Inferior parietal cortex (tissue), 1 donor: ENCODE results near the gene NTN1.

Experiments
- DNase-seq: peaks from one replicate; pipeline ENCODE4 v3.0.0-alpha.2; 2016; ENCODE audit errors: extremely low spot score

NTN1 gene

DNA sequence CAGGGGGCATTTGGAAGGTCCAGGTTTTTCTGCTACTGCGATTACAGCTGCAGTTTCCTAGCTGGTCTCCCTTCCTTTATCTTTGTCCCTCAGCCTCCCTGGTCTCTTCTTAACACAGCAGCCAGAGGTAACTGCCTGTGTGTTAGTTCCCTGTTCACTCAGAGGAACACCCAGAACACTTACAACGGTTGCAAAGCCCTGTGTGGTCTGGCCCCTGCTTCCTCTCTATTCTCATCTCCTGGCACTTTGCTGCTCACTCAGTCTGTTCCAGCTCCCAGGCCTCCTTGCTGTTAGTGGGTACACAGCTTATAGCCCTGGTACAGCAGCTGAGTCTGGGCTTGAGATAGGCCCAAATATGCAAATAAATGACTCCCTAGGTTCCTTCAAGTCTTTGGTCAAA lies 16.4 kb downstream of the NTN1 start:
- DNase-seq: no peak

- no peak for DNase-seq
Observed at GRCh38 chr17:9038380-9038779, 17.1 kb downstream of the NTN1 start.

DNA sequence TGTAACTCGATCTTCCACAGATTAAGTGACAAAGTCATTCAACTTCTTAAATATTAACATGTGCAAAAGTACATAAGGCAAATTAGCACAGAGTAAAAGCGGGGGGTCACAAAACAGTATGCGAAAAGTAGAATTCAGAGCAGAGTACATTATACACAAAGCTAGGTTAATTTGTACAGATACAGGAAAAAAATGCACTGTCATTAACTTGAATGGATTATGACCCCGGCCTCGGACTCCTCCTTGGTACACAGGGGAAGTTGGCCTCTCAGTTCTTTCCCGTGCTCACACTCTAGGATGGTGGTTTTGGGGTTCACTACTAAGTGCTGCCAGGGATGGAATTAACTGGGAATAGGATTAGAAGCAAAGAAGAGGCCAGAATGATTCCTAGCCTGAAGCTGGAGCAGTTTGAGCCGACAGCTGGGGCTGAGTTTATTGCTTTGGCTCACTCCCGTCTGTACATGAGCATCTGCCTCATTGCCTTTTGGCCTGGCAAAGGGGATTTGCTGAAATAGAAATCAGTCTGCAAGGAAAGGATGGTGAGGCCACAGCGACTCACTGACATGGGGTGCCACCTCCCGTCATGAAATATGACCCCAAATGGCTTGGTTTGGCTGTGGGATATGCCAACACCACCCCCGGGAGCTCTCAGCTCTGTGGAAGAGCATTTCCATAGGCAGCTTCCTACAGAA lies 23.6 kb downstream of the NTN1 start:
- DNase-seq: no peak

DNA sequence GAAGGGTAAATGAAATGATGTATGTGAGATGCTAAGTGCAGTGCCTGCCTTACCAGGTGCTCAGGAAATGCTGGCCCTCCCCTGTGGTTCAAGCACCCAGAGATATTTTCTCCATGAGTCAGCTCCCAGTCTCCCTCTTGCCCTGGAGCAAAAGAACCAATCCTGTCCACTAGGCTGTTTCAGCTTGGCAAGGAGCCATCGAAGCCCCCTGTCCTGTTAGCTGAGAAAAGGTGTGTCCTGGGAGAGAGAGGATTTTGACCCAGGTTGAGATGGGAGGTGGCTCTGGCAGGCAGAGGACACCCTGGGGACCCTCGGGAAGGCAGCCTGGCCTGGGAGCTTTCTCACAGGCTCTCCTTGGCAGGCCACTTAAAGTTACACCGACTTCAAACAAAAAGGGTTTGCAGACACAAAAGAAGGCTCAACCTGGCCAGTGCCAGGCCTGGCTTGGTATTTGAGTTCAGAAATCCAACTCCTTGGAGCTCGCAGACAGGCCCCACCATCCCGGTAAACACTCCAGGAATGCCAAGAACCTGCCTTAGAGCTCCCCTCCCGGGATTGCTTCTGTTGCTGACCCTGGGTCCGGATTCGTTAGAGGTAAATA lies 29.6 kb downstream of the NTN1 start:
- no peak for DNase-seq

DNA sequence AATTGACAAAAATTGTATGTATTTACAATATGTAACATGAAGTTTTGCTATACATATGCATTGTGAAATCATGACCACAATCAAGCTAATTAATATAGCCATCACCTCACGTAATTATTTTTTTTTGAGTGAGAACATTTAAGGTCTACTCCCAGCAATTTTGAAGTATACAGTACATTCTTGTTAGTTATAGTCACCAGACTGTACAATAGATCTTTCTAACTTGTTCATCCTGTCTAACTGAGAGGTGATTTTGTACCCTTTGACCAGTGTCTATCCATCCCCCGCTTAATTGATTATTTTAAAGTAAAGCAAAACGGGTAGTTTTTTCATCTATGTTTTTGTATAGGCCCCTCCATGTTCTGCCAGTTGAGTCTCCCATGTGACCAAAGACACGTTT lies 30.3 kb downstream of the NTN1 start:
- no peak for DNase-seq

DNA sequence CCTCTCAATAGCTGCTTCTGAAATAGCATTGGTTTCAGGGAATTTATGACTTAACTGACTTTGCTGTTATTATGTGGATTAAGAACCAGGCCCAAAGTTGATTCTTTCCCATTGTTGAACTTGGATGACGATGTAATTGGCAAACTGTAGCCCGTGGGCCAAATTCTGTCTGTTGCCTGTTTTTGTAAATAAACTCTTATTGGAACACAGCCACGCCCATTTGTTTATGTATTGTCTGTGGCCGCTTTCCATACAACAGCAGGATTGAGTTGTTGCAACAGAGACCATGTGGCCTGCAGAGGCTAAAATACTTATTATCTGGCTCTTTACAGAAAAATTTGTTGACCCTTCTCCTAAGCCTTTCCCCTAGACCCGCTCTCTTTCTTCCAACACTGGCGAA lies 31.6 kb downstream of the NTN1 start:
- DNase-seq: no peak

- DNase-seq: no peak
Observed at GRCh38 chr17:9053406-9053805, 32.1 kb downstream of the NTN1 start.

GRCh38 chr17:9054126-9054975 lies 33.0 kb downstream of the NTN1 start:
- DNase-seq: no peak

DNA sequence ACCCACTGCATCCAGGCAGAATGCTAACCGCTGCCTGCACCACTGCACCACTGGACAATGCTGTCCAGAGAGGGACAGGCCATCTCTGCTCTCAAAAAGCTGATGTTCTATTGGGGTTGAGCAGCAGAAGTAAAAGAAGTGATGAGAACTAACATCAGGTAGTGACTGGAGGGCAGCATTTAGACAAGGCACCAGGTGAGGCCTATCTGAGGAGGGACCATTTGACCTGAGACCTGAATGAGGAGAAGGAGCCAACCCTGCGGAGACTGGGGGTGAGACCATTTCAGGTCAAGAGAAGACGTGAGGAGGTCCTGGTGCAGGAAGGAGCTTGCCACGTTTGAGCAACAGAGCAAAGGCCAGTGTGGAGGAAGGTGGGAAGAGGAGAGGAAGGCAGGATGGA lies 34.0 kb downstream of the NTN1 start:
- no peak for DNase-seq

GRCh38 chr17:9056566-9056965 lies 35.3 kb downstream of the NTN1 start:
- no peak for DNase-seq

DNA sequence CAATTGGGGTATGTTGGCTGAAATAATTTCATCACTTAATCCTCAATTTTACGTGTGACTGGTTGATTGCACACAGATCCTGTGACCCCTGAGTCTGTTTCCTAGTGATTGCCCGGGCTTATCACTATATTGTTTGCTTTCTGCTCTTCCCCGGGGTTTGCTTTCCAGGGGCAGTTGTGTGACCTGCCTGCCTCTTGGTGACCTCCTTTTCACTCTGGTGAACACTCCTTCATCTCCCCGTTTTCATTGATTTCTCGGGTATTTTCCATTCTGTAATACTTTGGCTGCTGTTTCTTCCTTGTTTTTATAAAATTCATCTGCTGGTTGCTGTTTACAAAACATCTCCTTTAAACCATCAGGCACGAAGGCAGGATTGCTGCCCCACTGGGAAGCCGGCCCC lies 36.0 kb downstream of the NTN1 start:
- no peak for DNase-seq

- DNase-seq: no peak
Observed at GRCh38 chr17:9062399-9062902, 41.1 kb downstream of the NTN1 start.

DNA sequence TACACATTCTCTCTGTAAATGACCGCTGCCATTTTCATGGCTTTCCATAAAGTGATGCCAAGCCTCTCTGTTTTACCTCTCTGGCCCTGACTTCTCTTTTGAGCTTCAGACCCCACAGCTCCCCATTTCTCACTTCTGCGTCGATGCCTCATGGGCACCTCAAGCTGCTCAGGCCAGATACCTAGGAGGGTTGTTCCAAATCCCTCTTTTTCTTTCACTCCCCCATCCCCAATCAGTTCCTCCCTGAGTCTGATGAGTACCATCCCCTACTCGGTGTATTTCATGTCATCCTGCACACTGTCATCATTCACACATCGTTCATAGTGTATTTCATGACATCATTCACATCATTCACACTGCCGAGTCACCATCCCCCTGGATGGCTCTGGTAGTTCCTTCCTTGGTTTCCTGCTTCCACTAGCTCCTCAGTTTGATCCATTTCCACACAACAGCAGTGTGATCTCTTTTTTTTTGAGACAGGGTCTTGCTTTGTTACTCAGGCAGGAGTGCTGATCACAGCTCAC lies 43.1 kb downstream of the NTN1 start:
- DNase-seq: no peak

GRCh38 chr17:9071016-9071415 lies 49.7 kb downstream of the NTN1 start:
- no peak for DNase-seq

- DNase-seq: no peak
Observed at GRCh38 chr17:9071811-9072498, 50.6 kb downstream of the NTN1 start.

DNA sequence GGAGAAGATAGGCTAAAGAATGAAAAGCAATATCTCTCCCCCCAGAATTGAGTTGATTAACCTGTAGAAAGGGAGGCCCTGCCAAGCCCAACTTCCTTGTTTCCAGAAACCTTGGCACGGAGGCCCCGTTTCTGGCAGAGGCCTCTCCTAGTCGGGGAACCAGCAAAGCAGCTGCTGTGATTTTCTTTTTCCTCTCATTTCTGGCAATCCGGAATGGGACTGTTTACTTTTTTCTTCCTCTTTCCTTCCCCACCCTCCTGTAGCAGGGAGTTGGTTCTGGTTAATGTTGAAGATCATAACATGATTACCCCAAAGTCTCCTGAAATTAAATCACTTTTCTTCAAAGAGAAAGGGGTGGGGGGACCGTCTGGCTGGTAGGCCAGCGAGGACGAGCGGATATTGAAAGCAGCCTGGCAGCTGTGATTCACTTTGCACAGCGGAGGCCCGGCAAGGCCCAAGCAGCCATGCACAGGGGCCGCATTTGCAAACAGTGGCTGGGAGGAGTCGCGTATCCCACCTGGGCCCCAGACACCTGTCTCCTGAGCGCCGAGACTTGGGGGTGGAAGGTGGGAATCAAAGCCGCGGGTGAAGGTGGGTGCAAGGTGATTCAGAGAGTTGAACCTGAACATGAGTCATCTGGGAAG lies 51.5 kb downstream of the NTN1 start:
- DNase-seq: no peak

GRCh38 chr17:9074131-9074530 lies 52.8 kb downstream of the NTN1 start:
- DNase-seq: no peak

DNA sequence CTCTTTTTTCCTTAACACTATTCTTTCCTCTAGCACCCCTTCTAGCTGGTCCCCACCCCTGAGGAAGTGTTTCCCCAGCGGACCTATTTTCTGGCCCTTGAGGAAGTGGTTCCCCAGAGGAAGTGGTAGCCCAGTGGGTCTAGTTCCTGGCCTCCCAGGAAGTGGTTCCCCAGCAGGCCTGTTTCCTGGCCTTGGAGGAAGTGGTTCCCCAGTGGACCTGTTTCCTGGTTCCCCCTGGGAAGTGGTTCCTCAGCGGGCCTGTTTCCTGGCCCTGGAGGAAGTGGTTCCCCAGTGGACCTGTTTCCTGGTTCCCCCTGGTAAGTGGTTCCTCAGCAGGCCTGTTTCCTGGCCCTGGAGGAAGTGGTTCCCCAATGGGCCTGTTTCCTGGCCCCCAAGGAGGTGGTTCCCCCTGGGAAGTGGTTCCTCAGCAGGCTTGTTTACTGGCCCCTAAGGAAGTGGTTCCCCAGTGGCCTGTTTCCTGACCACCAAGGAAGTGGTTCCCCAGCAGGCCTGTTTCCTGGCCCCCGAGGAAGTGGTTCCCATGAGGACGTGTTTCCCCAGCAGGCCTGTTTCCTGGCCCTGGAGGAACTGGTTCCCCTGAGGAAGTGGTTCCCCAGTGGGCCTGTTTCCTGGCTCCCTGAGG lies 58.3 kb downstream of the NTN1 start:
- no peak for DNase-seq

GRCh38 chr17:9080296-9080914 lies 59.1 kb downstream of the NTN1 start:
- no peak for DNase-seq

DNA sequence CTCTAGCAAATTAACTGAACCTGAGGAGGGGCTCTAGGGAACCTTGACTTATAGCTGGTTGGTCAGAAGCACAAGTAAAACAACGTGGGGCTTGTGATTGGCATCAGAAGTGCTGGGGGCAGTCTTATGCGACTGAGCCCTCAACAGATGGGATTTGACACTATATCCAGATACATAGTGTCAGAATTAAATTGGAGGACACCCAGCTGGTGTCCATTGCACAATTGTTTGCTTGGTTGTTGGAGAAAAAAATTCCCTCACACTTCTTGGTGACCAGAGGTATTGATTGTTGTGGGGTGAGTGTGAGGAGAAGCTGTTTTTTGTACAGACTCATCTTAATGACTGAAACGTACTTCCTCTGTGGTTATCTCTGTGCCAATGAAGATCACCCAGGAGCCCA lies 59.7 kb downstream of the NTN1 start:
- no peak for DNase-seq
